Smooth muscle cell (in vitro differentiated cells): ENCODE data around the gene LINC00632. TPM values are rescaled to one million over a fixed set of nuclear protein-coding genes. Genes with fewer than 3 reads are reported as not detected.

ENCODE experiments used
- DNase-seq: peaks from one replicate; lab custom pipeline; 2025; ENCODE audit not compliant: unreplicated experiment; lab: John Stamatoyannopoulos, UW
- H2AFZ ChIP-seq: fragments of 200-600 bp; sonication (generic); 2 replicates; pipeline ENCODE4 v1.6.0; 2016; ENCODE audit warnings: antibody characterized with exemption, low read depth, mild to moderate bottlenecking
- H3F3A ChIP-seq: fragments of 200-600 bp; sonication (generic); 2 replicates; pipeline ENCODE4 v1.6.0; 2017; ENCODE audit warnings: antibody characterized with exemption, low read depth
- H3K27ac ChIP-seq: fragments of 200-600 bp; sonication (generic); 2 replicates; pipeline ENCODE4 v1.5.1; 2016; ENCODE audit warnings: low read depth, mild to moderate bottlenecking
- H3K27me3 ChIP-seq: fragments of 200-600 bp; sonication (generic); 2 replicates; pipeline ENCODE4 v1.6.1; 2016; ENCODE audit warnings: low read depth, mild to moderate bottlenecking
- H3K36me3 ChIP-seq: fragments of 200-600 bp; sonication (generic); 2 replicates; pipeline ENCODE4 v1.5.1; 2016; ENCODE audit warnings: low read depth
- H3K4me1 ChIP-seq: fragments of 200-600 bp; sonication (generic); 2 replicates; pipeline ENCODE4 v1.5.1; 2016; ENCODE audit warnings: low read depth
- H3K4me2 ChIP-seq: fragments of 200-600 bp; sonication (generic); 2 replicates; pipeline ENCODE4 v1.6.0; 2016; ENCODE audit warnings: mild to moderate bottlenecking
- H3K4me3 ChIP-seq: fragments of 200-600 bp; sonication (generic); 2 replicates; pipeline ENCODE4 v1.5.1; 2016; ENCODE audit warnings: mild to moderate bottlenecking
- H3K79me2 ChIP-seq: fragments of 200-600 bp; sonication (generic); 2 replicates; pipeline ENCODE4 v1.6.0; 2016; ENCODE audit warnings: low read depth, mild to moderate bottlenecking
- H3K9ac ChIP-seq: fragments of 200-600 bp; sonication (generic); 2 replicates; pipeline ENCODE4 v1.6.0; 2016; ENCODE audit warnings: low read depth
- H3K9me3 ChIP-seq: fragments of 200-600 bp; sonication (generic); replicated peaks from 2 replicates; pipeline ENCODE4 v1.5.1; 2016; ENCODE audit warnings: low read depth
- H4K20me1 ChIP-seq: fragments of 200-600 bp; sonication (generic); 2 replicates; pipeline ENCODE4 v1.6.0; 2016; ENCODE audit warnings: low read depth
- CTCF ChIP-seq: fragments of 200-600 bp; sonication (generic); IDR thresholded peaks from 2 replicates; pipeline ENCODE4 v1.5.1; 2017; ENCODE audit warnings: borderline replicate concordance, mild to moderate bottlenecking, antibody characterized with exemption; ENCODE audit not compliant: insufficient read depth, poor library complexity, severe bottlenecking
- WGBS: methylation state at CpG from one replicate; pipeline ENCODE4 v1.1.7; 2016; ENCODE audit warnings: low lambda C conversion rate; 5-methylcytosine and 5-hydroxymethylcytosine counted together
- polyA plus RNA-seq: library from polyadenylated mRNA; unstranded; fragments of >200 nt; fragmentation: Nextera tagmentation; extraction: Ambion mirVana; gene quantifications from 2 replicates; pipeline ENCODE4 v1.2.1, GENCODE V29; 2016
- total RNA-seq: library from RNA; depleted of rRNA; stranded (reverse); fragments of >200 nt; gene quantifications from 2 replicates; pipeline ENCODE4 v1.2.3, GENCODE V29; 2014

LINC00632 gene
- total and polyA plus RNA-seq, 2 experiments from 2014 or later, result 109 to 770 TPM

- Histone ChIP-seq H3F3A (no peaks in the 10 kb centered on the region), H3K27ac (no peak overlapping the region), H4K20me1 (no peaks in the 10 kb centered on the region), H3K9ac (no peak overlapping the region), H3K9me3 (no peaks in the 10 kb centered on the region), H3K79me2 (no peaks in the 10 kb centered on the region), H3K4me3 (no peak overlapping the region), H2AFZ (no peak overlapping the region), H3K4me1 (no peaks in the 10 kb centered on the region), H3K4me2 (no peak overlapping the region), H3K36me3 (no peaks in the 10 kb centered on the region), H3K27me3 (no peaks in the 10 kb centered on the region)
- DNase-seq, result no peak
- WGBS, result 68% methylated on average over 3 of the region's 3 CpGs
- TF ChIP-seq CTCF, result no peak
Measured at GRCh38 chrX:140822861-140823260, 113.3 kb downstream of the LINC00632 start.

- Histone ChIP-seq H3K4me3 (no peak overlapping the region), H3K27me3 (no peaks in the 10 kb centered on the region), H3K27ac (no peak overlapping the region), H3K4me1 (no peaks in the 10 kb centered on the region), H3K36me3 (no peaks in the 10 kb centered on the region), H2AFZ (no peak overlapping the region), H3K9me3 (no peaks in the 10 kb centered on the region), H4K20me1 (no peaks in the 10 kb centered on the region), H3K79me2 (no peaks in the 10 kb centered on the region), H3K9ac (no peak overlapping the region), H3F3A (no peaks in the 10 kb centered on the region), H3K4me2 (no peak overlapping the region)
- WGBS, result 81% methylated on average over 2 of the region's 2 CpGs
- no peak for TF ChIP-seq CTCF
- no peak for DNase-seq
Measured at GRCh38 chrX:140836874-140837273, 127.3 kb downstream of the LINC00632 start.

Other genes with a start within 250 kb of the LINC00632 start
- gene SOX3, start 204.7 kb upstream of the LINC00632 start, total RNA-seq, result not detected in 2 replicates
- not detected in 2 replicates for gene SOX3, start 204.7 kb upstream of the LINC00632 start, polyA plus RNA-seq